Stimulated activated CD4-positive, alpha-beta T cell treated with anti-CD3 and anti-CD28 coated beads, Interleukin-15, amount 100 ng/mL, for 1 hour (primary cell): ENCODE results near the gene CERS5.
A peak's percentile ranks its signal among the peaks of the same experiment; 100 is the strongest.

Experiments used
- DNase-seq, 2 donors: peaks; one replicate each; pipeline ENCODE4 v3.0.0-alpha.2; 2020; ENCODE audit warnings: low read depth in 1 of 2, low spot score in 1 of 2

CERS5 gene

DNA sequence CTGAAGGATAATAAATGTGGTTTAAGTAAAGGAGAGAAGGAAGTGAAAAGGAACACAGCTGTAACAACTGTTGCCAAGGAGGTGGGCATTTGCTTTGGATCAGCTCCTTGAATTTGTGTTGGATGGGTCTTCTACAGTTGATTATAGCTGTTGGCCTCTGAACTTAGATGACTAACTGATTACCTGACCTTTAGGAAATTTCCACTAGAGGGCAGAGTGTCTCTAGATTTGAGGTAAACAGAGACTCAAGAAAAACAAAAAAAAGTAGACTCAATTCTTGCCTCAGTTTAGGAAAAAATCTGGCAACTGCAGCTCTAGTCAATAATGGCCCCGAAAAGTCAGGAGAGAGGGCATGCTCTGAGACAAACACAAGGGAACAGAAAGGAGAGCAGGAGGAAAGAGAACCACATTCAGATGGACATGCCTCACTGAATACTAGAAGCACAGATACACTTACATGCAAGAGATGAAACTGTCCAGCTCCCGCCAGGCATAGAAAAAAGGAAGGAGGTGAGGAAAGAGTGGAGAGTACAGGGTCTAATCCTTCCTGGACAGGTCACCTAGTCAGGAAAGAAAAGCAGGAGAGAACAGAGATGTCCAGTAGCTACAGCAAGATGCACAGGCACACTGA, 34.5 kb downstream of the CERS5 start:
- DNase-seq: no peak

DNA sequence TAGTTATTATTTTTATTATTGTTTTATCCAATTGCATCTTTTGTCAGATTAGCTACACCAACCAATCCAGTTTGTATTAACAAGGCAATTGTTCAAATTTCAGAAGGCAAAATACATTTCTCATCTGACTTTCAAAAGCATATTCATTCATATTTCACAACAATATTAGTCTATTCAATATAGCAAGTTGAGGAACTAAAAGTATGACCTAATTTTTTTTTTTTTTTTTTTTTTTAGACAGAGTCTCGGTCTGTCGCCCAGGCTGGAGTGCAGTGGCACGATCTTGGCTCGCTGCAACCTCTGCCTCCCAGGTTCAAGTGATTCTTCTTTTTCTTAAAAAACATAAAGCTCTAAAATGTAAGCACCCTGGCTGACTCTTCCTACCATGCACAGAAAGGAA, 37.9 kb downstream of the CERS5 start:
- DNase-seq: no peak

DNA sequence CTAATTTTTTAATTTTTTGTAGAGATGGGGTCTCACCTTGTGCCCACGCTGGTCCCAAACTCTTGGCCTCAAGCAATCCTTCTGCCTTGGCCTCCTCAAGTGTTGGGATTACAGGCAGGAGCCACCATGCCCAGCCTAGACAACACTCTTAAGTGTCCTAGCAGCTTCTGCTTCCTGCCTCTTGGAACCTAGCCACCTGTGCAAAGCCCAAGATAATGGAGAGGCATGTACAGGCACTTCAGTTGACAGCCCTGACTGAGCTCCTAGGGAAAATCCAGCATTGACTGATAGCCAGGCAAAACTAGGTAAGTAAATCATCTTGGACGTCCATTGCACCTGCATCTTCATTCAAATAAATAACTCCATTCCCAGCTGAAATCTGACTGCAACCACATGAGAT, 39.6 kb downstream of the CERS5 start:
- no peak for DNase-seq

DNA sequence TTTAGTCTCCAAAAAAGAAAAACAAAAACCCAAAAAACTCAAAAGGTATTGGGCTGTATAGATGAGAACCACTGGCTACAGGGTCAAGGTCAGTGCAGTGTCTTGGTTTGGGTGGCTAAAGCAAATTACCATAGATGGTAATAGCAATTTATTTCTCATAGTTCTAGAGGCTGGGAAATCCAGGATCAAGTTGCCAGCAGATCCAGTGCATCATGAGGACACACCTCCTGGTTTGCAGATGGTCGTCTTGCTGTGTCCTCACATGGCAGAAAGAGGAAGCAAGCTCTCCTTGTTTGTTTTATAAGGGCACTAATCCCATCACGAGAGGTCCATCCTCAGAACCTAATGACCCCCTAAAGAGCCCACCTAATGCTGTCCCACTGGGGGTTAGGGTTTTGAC, 44.0 kb downstream of the CERS5 start:
- no peak for DNase-seq

DNA sequence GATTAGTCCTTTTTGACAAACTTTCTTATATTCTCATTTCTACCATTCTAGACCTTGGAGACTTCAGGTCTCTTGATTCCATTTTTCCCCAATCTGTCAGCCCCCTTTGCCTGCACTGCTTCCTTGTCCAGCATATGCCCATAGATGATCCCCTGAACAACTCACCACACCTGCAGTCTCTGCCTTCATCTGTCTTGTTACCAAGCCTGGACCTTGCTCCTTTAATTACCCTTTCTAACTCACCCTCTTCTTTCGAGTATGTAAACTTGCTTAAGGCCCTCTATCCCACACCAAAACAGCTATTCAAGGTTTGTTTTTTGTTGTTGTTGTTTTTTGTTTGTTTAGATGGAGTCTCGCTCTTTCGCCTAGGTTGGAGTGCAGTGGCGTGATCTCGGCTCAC, 45.5 kb downstream of the CERS5 start:
- DNase-seq: no peak

DNA sequence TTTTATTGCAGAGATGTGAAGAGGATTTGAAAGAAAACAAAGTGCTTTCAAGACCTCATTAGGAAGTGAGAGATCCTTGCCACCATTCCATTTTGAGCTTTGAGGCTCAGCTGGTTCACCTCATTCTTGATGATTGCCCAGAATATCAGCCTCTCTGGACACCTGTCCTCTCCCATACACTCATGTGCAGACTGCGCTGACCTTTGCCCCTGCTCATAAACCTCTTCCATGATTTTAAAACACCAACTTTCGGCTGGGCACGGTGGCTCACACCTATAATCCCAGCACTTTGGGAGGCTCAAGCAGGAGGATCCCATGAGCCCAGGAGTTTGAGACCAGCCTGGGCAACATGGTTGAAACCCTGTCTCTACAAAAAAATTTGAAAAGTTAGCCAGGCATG, 46.2 kb downstream of the CERS5 start:
- DNase-seq: no peak

DNA sequence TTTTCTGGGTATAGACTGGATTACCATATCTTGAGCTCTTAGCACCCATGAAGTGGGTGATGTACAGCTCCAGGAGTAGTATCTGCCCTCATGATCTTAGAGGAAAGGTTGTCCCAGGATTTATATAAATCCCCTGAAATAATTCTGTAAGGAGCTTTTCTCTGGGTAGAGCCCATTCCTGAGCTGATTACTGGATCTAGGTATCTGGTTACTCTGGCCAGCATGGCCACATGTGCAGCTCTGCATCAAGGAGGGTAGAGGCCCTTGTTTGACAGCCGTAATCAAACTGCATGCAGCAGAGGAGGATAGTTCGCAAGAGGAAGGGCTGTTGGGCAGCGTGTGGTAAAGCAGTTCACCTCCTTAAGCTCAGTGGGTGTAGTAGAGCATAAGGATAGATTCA, 46.6 kb downstream of the CERS5 start:
- no peak for DNase-seq

DNA sequence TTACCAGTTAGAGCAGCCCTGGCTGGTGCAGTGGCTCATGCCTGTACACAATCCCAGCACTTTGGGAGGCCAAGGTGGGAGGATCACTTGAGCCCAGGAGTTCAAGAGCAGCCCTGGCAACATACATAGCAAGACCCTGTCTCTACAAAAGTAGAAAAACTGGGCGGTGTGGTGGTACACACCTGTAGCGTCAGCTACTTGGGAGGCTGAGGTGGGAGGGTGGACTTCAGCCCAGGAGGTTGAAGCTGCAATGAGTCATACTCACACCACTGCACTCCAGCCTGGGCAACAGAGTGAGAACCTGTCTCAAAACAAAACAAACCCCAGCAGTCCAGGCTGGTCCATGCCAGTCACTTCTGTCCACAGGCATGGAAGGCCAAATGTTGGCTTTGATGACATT, 47.8 kb downstream of the CERS5 start:
- no peak for DNase-seq

DNA sequence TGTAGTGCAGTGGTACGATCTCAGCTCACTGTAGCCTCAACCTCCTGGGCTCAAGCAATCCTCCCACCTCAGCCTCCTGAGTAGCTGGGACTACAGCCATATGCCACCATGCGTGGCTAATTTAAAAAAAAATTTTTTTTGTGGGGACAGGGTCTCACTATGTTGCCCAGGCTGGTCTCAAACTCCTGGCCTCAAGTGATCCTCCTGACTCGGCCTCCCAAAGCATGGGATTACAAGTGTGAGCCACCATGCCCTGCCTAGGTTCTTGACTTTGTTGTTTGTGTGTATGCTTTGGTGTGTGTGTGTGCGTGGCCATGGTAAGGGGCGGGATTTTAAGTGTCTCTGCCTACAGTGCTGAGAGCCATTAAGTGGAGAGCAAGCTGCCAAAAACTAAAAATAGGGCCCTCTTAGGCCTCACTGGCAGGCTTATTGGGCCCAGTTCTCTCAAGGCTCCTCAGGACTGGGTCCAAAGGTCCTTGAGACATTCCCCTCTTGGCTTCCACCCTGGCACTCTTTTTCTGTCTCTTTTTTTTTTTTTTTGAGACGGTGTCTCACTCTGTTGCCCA, 50.0 kb downstream of the CERS5 start:
- DNase-seq: no peak

DNA sequence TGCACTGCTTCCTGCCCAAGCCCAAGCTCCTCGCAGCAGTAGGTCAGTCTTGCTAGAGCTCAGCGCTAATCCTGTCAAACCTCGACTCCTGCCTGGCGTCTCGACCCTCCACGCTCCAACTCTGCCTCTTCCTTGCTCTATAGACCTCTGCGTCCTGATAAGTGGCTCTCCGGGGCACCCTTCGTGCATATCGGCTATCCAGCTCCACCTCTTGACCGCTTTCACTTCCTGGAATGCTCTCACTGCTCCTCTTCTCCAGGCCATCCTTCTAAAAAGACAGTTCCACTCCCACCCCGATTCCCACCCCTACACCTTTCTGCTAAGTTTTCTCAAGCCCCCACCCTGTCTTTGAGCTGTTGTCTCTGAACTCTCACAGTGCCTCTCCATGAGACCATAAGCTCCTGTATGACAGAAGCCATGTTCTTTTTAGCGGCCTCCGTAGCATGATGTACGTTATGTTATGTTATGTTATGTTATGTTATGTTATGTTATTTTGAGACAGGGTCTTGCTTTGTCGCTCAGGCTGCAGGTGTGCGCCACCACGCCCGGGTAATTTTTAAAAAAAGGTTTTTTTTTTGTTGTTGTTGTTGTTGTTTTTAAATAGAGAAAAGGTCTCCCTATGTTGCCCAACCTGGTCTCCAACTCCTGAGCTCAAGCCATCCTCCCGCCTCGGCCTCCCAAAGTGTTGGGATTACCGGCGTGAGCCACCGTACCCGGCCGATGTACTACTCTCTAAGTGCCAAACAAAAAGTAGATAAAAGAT, 54.5 kb downstream of the CERS5 start:
- no peak for DNase-seq

DNA sequence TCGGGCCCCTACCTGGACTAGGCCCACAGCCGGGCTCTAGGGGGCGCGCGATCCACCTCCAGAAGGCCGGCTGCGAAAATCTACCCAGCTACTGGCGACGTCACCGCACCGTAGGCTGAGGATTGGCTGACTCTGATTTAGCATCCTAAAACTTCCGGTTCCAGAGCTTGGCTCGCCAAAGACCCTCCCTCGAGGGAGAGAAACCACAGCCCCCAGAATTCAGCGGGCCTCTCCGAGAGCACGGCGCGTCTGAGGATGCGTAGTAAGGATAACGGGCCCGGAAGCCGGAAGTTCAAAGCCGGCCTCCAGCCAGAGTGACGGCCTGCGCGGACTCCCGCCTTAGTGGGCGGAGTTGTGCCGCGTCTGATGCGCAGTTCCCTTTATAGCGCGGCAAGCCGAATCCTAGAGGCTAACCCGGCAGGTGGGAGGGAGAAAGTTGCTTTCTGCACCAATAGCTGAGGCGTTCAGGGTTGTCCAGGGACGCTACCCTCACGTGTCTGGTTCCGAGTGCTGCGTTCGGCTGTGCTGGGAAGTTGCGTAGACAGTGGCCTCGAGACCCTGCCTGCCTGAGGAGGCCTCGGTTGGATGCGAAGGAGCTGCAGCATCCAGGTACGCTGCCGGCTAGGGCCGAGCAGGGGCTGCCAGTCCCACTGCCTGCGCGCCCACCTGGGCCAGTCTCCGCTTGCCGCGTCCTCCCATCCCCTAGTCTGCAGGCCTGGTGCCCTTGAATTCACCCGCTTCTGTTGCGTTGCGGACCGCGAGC, 55.3 kb downstream of the CERS5 start, which contains the start of gene COX14:
TSS of gene COX14 (plus strand) at position 544 of the 763 bp plus-strand sequence. CDS start 7,808 bp downstream, outside the sequence.
- peak; percentile 97 to 98 for DNase-seq

DNA sequence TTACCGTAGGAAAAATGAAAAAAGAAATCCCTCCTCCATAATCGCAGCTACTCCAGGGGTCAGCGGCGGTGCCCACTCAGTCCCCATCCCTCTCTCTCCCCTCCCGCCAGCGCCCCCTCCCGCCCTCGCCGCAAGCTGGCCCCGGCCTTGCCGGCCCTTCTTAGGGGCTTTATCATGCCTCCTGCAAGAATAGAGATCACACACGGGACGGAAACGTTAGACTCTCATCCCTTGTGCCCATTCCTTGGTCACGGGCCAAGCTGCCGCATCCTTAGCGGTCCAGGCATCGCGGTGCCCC, 55.8 kb downstream of the CERS5 start:
- no peak for DNase-seq

DNA sequence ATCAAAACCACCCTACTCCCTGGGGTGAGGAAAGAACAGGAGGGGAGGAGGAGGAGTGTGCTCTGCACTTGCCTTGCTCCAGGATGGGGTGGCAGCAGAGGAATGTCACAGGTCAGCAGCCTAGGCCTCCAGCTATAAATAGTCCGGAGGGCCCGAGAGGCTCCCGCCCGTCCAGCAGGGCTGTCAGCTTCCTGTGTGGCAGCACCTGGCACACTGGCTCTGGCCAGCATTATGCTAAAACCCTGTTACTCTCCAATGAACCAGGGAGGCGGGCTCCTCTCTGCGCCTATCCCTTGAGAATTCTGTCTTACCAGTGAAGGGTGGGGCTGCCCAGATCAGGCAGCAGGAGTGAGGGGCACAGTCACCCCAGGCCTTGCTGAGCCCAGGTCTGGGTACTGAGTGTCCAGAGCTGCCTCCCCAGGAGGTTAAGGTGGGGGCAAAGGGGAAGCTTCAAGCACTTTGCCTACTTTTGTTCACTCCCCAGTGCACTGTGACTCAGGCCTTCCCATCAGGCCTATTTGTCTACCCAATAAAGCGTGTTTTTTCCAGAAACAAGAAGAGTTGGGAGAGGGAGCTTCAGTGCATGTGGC, 56.3 kb downstream of the CERS5 start:
- DNase-seq: no peak

DNA sequence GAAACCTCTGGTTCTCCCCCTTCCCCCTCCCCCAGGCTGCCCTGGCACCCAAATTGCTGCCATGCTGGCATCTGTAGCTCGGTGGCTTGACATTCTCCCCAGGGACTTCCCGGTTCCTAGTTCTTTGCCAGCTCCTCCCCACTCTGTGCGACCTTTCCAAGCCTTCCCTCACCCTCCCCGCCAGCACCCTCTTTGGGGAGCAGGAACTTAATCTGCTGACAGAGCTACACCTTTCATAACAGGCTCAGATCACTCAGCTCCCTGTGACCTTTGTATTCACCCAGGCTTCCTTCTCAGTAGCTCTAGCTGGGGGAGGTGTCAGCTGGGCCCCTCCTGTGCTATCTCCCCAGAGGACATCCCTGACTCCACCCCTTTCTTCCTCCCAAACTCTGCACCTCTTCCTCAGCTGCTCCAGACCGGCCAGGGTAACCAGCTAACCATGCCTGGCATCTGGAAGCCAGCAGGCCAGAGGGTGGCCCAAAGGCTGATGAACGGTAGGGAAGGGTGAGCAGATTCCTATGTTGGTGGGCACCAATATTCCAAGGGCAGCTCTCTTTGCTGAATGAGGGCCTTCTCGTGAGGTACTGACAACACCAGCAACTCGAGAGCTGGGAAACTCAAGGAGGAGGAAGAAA, 56.9 kb downstream of the CERS5 start:
- DNase-seq: no peak

DNA sequence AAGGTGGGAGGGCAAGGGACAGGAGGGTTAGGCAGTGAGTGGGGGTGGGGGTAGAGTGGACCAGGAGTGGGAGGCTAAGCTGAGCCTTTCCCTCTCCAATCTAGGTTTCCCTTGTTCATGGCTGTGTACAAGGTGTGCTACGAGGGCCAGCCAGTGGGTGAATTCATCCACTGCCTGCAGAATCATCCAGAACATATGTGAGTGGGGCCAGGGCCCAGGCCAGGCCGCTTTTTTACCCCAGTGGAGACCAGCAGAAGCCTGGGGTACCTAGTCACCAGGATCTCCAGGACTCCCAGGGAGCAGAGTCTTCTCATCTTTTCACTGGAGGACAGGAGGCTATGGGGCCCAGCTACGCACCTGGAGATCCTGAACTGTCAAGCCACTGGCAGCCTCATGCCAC, 57.9 kb downstream of the CERS5 start:
- no peak for DNase-seq

DNA sequence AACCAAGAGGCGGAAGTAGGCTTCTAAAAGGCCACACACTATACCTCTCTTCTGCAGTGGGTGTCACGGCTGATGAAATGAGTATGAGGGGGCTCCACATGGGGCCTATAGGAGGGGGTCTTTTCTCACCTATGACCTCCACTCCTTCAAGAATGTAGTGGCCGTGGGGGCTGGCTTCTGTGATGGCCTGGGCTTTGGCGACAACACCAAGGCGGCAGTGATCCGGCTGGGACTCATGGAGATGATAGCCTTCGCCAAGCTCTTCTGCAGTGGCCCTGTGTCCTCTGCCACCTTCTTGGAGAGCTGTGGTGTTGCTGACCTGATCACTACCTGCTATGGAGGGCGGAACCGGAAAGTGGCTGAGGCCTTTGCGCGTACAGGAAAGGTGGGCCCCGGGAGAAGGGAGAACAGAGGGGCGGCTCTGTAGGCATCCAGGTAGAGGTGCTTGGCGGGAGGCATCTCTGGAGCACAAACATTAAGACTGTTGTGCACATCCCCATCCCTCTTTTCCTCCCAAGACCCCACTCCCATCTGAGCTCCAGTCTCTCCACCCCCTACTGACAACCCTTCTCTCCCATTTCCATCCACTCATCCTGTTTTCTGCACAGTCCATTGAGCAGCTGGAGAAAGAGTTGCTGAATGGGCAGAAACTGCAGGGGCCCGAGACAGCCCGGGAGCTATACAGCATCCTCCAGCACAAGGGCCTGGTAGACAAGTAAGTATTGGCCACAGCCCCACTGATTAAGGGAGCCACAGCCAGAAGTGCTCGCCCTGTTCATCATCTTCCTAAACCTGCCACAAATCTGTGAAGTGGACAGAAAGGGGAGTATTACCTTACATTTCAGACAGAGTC, 59.5 kb downstream of the CERS5 start:
- no peak for DNase-seq

DNA sequence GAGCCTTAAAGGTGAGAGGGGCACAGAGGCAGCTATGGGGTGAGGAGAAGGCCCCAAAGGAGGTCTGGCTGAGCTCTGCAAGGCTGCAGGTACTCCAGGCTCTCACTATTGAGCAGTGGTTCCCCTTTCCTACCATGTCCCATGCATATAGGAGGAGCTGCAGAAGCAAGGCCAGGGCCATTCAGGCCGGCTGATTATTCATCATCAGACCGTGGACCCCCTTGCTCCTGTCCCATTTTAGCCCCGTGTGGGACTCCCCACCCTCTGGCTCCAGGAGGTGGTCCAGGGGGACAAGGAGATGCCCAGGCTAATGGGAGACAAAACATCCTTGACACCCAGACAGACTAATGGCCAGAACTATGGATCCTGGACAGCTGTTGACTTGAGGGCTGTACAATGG, 60.3 kb downstream of the CERS5 start:
- no peak for DNase-seq

DNA sequence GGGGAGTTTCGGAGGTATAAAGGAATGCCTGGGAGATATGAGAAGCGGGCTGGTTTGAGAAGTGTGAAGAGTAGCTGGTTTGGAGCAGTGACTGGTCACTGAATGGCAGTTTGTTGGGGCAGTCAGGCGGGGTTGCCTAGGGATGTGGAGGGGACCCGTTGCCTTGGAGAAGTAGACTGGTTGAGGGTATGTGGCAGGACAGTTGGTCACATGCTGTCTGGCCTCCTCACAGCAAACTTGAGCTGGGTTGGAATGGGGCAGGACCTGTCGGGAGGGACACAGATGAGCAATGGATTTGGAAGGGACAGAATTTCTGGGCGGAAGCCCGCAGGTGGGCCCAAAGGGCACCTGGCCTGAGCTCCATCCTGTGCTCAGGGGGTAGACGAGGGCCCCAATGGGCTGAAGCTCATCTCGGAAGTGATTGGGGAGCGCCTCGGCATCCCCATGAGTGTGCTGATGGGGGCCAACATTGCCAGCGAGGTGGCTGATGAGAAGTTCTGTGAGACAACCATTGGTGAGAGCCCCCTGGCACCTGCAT, 61.2 kb downstream of the CERS5 start:
- DNase-seq: no peak

DNA sequence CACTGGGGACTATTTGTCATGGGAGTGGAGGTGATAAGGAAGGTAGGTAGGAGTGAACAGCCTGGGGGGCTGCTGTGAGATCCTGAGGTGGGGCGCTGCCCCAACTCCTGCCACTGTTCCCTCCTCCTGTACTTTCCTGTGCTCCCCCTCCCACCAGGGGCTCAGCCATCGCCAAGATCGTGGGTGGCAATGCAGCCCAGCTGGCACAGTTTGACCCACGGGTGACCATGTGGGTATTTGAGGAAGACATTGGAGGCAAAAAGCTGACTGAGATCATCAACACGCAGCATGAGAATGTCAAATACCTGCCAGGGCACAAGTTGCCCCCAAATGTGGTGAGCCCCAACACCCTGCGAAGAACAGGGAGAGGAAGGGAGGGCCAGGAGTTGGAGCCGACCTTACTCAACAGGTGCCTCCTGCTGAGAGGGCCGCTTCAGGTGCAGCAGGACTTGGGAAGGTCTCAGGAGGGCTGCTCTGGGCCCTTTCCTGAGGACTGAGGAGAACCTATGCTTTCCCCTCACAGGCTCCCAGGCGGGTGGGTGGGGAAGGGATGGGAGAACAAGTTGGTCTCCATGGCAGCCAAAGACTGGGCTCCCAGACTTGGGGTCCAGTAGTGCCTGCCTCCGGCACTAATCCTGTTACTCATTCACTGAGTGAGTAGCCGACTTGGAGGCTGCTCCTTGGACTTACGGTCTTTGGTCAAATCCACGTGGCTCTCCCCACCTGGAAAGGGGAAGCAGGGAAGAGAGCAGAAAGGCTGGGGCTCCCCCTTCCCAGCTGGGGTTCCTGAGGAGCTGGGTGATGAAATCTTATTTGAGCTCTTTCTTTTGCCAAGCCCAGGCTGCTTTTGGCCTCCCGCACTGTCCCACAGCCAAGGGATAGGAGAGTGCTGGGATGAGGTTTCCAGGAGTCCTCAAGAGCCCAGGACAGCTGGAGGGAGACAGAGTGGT, 62.5 kb downstream of the CERS5 start:
- DNase-seq: no peak
